HCT116 (cell line): ENCODE results near the gene RALGAPA1. TPM values are rescaled to one million over a fixed set of nuclear protein-coding genes. Genes with fewer than 3 reads are reported as not detected.

ENCODE experiments used
- CBX3 ChIP-seq: IDR thresholded peaks from 2 replicates; pipeline ENCODE4 v1.6.1; 2012; ENCODE audit warnings: low read depth
- CEBPB ChIP-seq: IDR thresholded peaks from 2 replicates; pipeline ENCODE4 v1.6.1; 2012; ENCODE audit warnings: low read depth
- EGR1 ChIP-seq: IDR thresholded peaks from 2 replicates; pipeline ENCODE4 v1.6.1; 2012; ENCODE audit warnings: low read depth
- EZH2 ChIP-seq: fragments of 200-600 bp; sonication (generic); IDR thresholded peaks from 2 replicates; pipeline ENCODE4 v1.6.1; 2017; ENCODE audit warnings: antibody characterized with exemption, mixed run types
- SRF ChIP-seq: IDR thresholded peaks from 2 replicates; pipeline ENCODE4 v1.6.1; 2012; ENCODE audit warnings: low read depth
- TCF7L2 ChIP-seq: IDR thresholded peaks from 2 replicates; pipeline ENCODE4 v1.7.0; 2011; ENCODE audit warnings: borderline replicate concordance, inconsistent platforms; ENCODE audit not compliant: insufficient read depth, insufficient read length; ENCODE audit errors: extremely low read depth
- ZNF274 ChIP-seq: fragments of 200-500 bp; sonication (Bioruptor generic); IDR thresholded peaks from 2 replicates; pipeline ENCODE4 v1.6.1; 2014; ENCODE audit warnings: mild to moderate bottlenecking, low read depth, low read length, inconsistent platforms
- total RNA-seq: library from RNA; stranded (reverse); gene quantifications from one replicate; pipeline ENCODE4 v1.2.1, GENCODE V29; 2021; ENCODE audit not compliant: unreplicated experiment
- TF ChIP-seq, protein P1 (sequence below): IDR thresholded peaks from 2 replicates; pipeline ENCODE4 v1.6.1; 2012; ENCODE audit warnings: low read depth
- TF ChIP-seq, protein P2 (sequence below): IDR thresholded peaks from 2 replicates; pipeline ENCODE4 v1.6.1; 2012
- TF ChIP-seq, protein P3 (sequence below): IDR thresholded peaks from 2 replicates; pipeline ENCODE4 v1.6.1; 2011; ENCODE audit warnings: mild to moderate bottlenecking, low read length, moderate library complexity; ENCODE audit not compliant: insufficient replicate concordance; ENCODE audit errors: extremely low read depth

RALGAPA1 gene
- total RNA-seq, 1 experiment from 2014 or later: 29.3 TPM

DNA sequence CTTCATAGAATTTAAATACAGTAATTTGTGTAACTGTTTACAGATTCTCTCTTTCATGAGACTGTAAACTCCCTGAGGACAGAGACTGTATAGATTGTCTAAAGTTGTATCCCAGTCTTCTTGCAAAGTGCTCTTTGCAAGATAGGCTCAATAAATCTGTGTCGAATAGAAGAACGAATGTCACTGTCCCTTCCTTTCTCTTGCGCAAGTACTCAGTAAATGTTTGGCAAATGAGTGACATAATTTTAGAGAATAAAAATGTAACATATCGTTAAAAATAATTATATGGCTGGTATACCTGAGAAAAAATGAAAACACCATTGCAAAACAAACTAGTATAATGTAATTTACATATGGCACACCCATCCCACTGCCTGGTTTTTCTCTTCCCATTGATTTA, 1.9 kb upstream of the RALGAPA1 start (continued):
- TF ChIP-seq, protein P1, sequence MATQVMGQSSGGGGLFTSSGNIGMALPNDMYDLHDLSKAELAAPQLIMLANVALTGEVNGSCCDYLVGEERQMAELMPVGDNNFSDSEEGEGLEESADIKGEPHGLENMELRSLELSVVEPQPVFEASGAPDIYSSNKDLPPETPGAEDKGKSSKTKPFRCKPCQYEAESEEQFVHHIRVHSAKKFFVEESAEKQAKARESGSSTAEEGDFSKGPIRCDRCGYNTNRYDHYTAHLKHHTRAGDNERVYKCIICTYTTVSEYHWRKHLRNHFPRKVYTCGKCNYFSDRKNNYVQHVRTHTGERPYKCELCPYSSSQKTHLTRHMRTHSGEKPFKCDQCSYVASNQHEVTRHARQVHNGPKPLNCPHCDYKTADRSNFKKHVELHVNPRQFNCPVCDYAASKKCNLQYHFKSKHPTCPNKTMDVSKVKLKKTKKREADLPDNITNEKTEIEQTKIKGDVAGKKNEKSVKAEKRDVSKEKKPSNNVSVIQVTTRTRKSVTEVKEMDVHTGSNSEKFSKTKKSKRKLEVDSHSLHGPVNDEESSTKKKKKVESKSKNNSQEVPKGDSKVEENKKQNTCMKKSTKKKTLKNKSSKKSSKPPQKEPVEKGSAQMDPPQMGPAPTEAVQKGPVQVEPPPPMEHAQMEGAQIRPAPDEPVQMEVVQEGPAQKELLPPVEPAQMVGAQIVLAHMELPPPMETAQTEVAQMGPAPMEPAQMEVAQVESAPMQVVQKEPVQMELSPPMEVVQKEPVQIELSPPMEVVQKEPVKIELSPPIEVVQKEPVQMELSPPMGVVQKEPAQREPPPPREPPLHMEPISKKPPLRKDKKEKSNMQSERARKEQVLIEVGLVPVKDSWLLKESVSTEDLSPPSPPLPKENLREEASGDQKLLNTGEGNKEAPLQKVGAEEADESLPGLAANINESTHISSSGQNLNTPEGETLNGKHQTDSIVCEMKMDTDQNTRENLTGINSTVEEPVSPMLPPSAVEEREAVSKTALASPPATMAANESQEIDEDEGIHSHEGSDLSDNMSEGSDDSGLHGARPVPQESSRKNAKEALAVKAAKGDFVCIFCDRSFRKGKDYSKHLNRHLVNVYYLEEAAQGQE: no peak
- TF ChIP-seq ZNF274: no peak
- no peak for TF ChIP-seq EGR1
- no peak for TF ChIP-seq CBX3
- no peak for TF ChIP-seq SRF
- TF ChIP-seq, protein P2, sequence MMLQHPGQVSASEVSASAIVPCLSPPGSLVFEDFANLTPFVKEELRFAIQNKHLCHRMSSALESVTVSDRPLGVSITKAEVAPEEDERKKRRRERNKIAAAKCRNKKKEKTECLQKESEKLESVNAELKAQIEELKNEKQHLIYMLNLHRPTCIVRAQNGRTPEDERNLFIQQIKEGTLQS: no peak
- TF ChIP-seq TCF7L2: no peak
- TF ChIP-seq, protein P3, sequence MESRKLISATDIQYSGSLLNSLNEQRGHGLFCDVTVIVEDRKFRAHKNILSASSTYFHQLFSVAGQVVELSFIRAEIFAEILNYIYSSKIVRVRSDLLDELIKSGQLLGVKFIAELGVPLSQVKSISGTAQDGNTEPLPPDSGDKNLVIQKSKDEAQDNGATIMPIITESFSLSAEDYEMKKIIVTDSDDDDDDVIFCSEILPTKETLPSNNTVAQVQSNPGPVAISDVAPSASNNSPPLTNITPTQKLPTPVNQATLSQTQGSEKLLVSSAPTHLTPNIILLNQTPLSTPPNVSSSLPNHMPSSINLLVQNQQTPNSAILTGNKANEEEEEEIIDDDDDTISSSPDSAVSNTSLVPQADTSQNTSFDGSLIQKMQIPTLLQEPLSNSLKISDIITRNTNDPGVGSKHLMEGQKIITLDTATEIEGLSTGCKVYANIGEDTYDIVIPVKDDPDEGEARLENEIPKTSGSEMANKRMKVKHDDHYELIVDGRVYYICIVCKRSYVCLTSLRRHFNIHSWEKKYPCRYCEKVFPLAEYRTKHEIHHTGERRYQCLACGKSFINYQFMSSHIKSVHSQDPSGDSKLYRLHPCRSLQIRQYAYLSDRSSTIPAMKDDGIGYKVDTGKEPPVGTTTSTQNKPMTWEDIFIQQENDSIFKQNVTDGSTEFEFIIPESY: no peak
- TF ChIP-seq CEBPB: no peak
- no peak for TF ChIP-seq EZH2
